GM19023 (cell line): ENCODE results near the gene RNF10.
"Not testable (repeated sequence)": the region's sequence is repeated elsewhere in the genome, so short reads cannot be mapped to it uniquely, and the experiment has no call there.

Experiments
- ATAC-seq: cut with Tn5 transposase; IDR thresholded peaks from one replicate; pipeline ENCODE4 v1.9.1; 2021; ENCODE audit warnings: mild to moderate bottlenecking, moderate library complexity; ENCODE audit not compliant: unreplicated experiment

Gene RNF10

DNA sequence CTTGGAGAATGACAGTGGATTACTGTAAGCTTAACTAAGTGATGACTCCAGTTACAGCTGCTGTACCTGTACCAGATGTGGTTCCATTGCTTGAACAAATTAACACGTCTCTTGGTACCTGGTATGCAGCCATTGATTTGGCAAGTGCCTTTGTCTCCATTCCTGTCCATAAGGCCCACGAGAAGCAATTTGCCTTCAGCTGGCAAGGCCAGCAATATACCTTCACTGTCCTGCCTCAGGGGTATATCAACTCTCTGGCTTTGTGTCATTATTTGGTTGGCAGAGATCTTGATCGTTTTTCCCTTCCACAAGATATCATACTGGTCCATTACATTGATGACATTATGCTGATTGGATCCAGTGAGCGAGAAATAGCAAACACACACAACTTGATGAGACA lies 76.4 kb downstream of the RNF10 start:
- ATAC-seq, result no peak

DNA sequence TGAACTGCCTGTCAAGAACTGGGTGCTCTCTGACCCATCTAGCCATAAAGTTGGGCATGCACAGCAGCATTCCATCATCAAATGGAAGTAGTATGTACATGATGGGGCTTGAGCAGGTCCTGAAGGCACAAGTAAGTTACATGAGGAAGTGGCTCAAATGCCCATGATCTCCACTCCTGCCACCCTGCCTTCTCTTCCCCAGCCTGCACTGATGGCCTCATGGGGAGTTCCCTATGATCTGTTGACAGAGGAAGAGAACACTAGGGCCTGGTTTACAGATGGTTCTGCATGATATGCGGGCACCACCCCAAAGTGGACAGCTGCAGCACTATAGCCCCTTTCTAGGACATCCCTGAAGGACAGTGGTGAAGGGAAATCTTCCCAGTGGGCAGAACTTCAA lies 77.4 kb downstream of the RNF10 start:
- not testable (repeated sequence) for ATAC-seq

DNA sequence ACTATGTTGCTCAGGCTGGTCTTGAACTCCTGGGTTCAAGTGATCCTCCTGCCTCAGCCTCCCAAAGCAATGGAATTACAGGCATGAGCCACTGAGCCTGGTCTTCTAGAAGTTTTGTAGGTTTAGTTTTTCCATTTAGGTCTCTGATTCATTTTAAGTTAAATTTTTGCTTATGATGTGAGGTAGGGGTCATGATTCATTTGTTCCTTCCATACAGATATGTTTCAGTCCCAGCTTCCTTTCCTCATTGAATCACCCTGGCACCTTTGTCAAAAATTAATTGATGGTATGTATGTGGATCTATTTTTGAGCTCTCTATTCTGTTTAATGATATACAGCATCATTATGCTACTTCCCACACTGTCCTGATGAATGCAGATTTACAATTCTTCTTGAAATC lies 80.7 kb downstream of the RNF10 start:
- ATAC-seq, result no peak

DNA sequence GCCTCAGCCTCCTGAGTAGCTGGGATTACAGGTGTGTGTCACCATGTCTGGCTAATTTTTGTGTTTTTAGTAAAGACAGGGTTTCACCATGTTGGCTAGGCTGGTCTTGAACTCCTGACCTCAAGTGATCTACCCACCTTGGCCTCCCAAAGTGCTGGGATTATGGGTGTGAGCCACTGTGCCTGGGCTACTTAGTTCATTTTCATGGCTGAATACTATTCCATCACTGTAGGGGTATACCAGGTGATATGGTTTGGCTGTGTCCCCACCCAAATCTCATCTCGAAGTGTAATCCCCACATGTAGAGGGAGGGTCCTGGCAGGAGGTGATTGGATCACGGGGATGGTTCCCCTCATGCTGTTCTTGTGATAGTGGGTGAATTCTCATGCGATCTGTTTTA lies 83.0 kb downstream of the RNF10 start:
- not testable (repeated sequence) for ATAC-seq

DNA sequence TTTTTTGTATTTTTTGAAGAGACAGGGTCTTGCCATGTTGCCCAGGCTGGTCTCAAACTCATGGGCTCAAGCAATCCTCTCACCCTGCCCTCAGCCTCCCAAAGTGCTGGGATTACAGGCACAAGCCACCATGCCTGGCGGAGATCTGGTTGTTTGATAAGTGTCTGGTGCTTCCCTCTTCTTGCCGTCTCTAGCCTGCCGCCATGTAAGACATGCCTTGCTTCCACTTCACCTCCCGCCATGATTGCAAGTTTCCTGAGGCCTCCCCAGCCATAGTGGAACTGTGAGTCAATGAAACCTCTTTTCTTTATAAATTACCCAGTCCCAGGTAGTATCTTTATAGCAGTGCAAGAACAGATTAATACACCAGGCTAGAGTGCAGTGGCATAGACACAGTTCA lies 83.6 kb downstream of the RNF10 start:
- not testable (repeated sequence) for ATAC-seq

DNA sequence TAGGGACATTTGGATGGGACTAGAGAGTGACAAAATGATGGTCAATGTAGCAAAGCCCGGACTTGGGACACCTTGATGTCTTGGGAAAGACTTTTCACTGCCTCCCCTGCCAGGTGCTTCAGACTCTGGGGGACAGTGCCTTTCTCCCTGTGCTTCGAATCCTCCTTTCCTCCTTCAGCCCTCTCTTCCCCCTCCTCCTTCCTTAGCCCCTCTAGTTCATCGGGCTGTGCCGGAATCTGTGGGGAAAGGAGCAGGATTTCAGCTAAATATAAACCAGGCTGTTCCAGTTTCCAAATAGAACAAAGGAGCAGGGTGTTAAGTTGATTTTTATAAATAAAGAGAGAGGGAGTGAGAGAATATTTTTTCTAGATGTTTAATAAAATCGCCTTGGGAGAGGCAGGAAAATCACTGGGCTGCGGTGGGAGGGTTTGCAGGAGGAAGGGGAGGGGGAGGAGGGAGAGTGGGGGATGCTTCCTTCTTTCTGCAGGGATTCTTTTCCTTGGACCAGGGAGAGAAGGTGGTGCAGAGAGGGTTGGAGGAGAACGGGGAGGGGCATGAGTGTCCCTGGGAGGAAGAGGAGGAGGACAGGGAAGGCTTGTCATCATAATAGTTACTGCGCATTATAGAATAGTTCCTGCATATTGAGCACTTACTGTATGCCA lies 84.9 kb downstream of the RNF10 start:
- no peak for ATAC-seq

DNA sequence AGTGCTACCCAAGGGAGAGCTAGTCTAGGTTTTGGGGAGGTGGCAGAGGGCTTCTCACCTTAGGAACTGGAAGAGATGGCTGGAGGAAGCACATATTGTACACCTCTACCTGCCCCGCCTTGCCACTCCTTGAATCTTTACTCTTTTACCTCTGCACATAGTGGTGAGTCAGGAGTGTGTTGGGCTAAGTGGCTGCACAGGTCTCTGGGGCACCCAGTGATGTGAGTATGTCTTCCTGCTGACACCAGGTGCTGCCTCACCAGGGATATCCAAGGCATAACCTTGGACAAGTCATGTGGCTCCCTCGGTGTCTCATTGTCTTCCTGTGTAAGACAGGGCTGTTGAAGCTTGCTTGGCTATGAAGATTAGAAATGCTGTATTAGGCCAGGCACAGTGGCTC lies 86.5 kb downstream of the RNF10 start:
- ATAC-seq, result no peak

DNA sequence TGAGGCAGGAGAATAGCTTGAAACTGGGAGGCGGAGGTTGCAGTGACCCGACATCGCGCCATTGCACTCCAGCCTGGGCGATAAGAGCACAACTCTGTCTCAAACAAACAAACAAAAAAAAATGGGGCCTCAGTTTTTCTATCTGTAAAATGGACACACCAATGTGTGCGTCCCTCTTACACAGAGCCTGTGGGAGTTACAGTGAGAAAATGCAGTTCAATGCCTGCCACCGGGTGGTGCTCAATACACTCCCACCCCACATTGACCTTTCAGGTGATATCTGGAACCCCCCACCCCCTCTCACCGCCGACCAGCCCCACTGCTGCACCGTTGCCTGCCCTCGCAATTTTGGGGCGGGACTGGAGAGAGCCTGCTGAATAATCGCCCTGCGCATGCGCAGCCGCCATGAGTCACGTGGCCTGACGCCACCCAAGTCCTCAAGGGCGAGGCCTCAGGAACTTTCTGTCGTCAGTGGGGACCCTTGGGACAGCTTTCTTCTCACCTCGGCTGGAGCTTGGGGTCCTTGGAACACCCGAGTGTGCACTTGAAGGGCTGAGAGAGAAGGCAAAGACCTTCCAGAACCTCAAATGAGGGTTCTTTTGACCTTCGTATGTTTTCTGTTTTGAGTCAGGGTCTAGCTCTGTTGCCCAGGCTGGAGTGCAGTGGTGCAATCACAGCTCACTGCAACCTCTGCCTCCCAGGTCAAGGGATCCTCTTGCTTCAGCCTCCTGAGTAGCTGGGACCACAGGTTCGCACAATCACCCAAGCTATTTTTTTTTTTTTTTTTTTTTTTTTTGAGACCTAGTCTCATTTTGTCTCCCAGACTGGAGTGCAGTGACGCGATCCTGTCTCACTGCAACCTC lies 91.6 kb downstream of the RNF10 start:
- no peak for ATAC-seq
